A673 (cell line): ENCODE measurements around the gene BID. TPM values are rescaled to one million over a fixed set of nuclear protein-coding genes. Genes with fewer than 3 reads are reported as not detected.

ENCODE experiments used
- BruUV-seq: library from RNA; stranded (reverse); fragments of 400-500 nt; replicated peaks from 2 replicates; lab custom pipeline; 2021; lab: Mats Ljungman, UMichigan
- CTCF ChIA-PET: fragments of 300-600 bp; sonication (Branson Sonifier 250); formaldehyde crosslinking; loops from one replicate; lab custom pipeline; 2022; ENCODE audit warnings: antibody characterized with exemption; lab: Charles Lee
- POLR2A ChIA-PET: fragments of 300-600 bp; sonication (Branson Sonifier 250); formaldehyde crosslinking; loops from one replicate; lab custom pipeline; 2022; ENCODE audit warnings: antibody characterized with exemption; ENCODE audit not compliant: low non-redundant PET; lab: Charles Lee
- DNase-seq: peaks from one replicate; pipeline ENCODE4 v3.0.0-alpha.2; 2015; ENCODE audit warnings: low spot score
- H3K27ac ChIP-seq: fragments of 200-600 bp; sonication (generic); 2 replicates; pipeline ENCODE4 v1.5.1; 2016; ENCODE audit warnings: mixed run types, low read depth, mild to moderate bottlenecking, mixed read lengths, antibody characterized with exemption, low read length; ENCODE audit not compliant: poor library complexity, severe bottlenecking
- H3K27me3 ChIP-seq: fragments of 200-600 bp; sonication (generic); replicated peaks from 2 replicates; pipeline ENCODE4 v1.6.1; 2017; ENCODE audit warnings: mixed run types, low read depth, mild to moderate bottlenecking, mixed read lengths, antibody characterized with exemption, low read length; ENCODE audit not compliant: insufficient read depth, poor library complexity
- H3K36me3 ChIP-seq: fragments of 200-600 bp; sonication (generic); 2 replicates; pipeline ENCODE4 v1.6.1; 2016; ENCODE audit warnings: mixed run types, mild to moderate bottlenecking, mixed read lengths, antibody characterized with exemption, low read length; ENCODE audit not compliant: insufficient read depth, poor library complexity, severe bottlenecking
- H3K4me1 ChIP-seq: fragments of 200-600 bp; sonication (generic); 2 replicates; pipeline ENCODE4 v1.6.1; 2017; ENCODE audit warnings: mixed run types, mild to moderate bottlenecking, mixed read lengths, antibody characterized with exemption, low read length; ENCODE audit not compliant: insufficient read depth, poor library complexity, severe bottlenecking
- H3K4me3 ChIP-seq: fragments of 200-600 bp; sonication (generic); 2 replicates; pipeline ENCODE4 v1.5.1; 2016; ENCODE audit warnings: low read depth, mixed run types, mild to moderate bottlenecking, mixed read lengths, low read length; ENCODE audit not compliant: poor library complexity, severe bottlenecking
- H3K9me3 ChIP-seq: fragments of 200-600 bp; sonication (generic); 2 replicates; pipeline ENCODE4 v1.6.1; 2016; ENCODE audit warnings: mixed run types, low read depth, mild to moderate bottlenecking, mixed read lengths, antibody characterized with exemption, low read length; ENCODE audit not compliant: poor library complexity, severe bottlenecking
- EZH2 ChIP-seq: fragments of 200-600 bp; sonication (generic); IDR thresholded peaks from 2 replicates; pipeline ENCODE4 v1.6.1; 2017; ENCODE audit warnings: borderline replicate concordance, low read depth, mild to moderate bottlenecking, mixed read lengths, antibody characterized with exemption, low read length; ENCODE audit not compliant: poor library complexity, severe bottlenecking
- intact Hi-C: fragments of 100-400 bp; cut with micrococcal nuclease; formaldehyde crosslinking; loops from one replicate; pipeline ENCODE4 v1.10.0; 2022; ENCODE audit not compliant: unreplicated experiment
- total RNA-seq: library from RNA; stranded (reverse); gene quantifications from 2 replicates; pipeline ENCODE4 v1.2.3, GENCODE V29; 2021
- TF ChIP-seq, protein P1 (sequence below): fragments of 300-800, 200-600 bp; sonication (generic); conservative IDR thresholded peaks from 2 replicates; pipeline ENCODE4 v1.5.1; 2017; ENCODE audit warnings: low read depth, mild to moderate bottlenecking, antibody characterized with exemption, low read length, moderate library complexity, mixed read lengths

Gene BID
- total RNA-seq, 1 experiment from 2014 or later, result 74.6 TPM

DNA sequence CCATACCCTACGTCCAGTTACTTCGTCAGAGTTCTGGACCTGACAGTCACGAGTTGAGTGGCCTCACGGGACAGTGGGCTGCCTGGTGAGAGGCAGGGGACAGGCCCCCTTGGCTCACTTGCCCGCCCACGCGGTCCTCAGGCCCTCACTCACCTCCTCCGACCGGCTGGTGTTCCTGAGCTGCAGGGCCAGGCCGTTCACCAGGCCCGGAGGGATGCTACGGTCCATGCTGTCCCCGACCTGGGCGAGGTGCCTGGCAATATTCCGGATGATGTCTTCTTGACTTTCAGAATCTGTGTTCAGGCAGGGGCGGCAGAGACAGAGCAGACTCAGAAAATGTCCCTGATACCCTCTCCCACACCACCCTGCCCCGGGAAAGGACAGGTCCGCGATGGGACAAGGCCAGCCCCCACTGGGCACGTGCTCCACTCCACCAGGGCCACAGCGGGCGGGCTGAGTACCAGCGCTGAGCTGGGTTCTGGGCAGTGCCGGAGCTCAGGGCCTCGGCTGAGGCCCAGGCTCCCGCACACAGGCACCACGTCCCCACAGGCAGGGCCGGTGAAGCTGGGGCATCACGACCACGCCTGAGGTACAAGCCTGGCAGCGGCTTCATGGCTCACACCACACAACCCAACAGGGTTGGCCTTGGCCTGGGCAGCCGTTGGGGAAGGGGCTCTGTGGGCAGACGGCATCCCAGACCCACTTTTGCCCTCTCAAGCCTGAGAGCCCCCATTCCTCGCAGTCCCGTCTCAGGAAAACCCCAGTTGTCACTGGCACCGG lies 34.9 kb downstream of the BID start:
- Histone ChIP-seq H3K27me3 (no peaks in the 10 kb centered on the region), H3K27ac (no peak overlapping the region), H3K4me3 (no peak overlapping the region), H3K36me3 (peaks cover 10% of the 10 kb centered on the region), H3K9me3 (no peaks in the 10 kb centered on the region), H3K4me1 (no peaks in the 10 kb centered on the region)
- no peak for TF ChIP-seq EZH2
- TF ChIP-seq, protein P1, sequence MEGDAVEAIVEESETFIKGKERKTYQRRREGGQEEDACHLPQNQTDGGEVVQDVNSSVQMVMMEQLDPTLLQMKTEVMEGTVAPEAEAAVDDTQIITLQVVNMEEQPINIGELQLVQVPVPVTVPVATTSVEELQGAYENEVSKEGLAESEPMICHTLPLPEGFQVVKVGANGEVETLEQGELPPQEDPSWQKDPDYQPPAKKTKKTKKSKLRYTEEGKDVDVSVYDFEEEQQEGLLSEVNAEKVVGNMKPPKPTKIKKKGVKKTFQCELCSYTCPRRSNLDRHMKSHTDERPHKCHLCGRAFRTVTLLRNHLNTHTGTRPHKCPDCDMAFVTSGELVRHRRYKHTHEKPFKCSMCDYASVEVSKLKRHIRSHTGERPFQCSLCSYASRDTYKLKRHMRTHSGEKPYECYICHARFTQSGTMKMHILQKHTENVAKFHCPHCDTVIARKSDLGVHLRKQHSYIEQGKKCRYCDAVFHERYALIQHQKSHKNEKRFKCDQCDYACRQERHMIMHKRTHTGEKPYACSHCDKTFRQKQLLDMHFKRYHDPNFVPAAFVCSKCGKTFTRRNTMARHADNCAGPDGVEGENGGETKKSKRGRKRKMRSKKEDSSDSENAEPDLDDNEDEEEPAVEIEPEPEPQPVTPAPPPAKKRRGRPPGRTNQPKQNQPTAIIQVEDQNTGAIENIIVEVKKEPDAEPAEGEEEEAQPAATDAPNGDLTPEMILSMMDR, result no peak
- intact Hi-C loops, result no loop called here
- CTCF ChIA-PET, result interaction anchor here (0.6 kb wide), 2 partner anchors 354 to 413 kb away, joined by 4 read pairs; no protein-coding TSS in a partner anchor
- DNase-seq, result no peak
- no TSS peak for BruUV-seq
- POLR2A ChIA-PET, result no interaction called here

DNA sequence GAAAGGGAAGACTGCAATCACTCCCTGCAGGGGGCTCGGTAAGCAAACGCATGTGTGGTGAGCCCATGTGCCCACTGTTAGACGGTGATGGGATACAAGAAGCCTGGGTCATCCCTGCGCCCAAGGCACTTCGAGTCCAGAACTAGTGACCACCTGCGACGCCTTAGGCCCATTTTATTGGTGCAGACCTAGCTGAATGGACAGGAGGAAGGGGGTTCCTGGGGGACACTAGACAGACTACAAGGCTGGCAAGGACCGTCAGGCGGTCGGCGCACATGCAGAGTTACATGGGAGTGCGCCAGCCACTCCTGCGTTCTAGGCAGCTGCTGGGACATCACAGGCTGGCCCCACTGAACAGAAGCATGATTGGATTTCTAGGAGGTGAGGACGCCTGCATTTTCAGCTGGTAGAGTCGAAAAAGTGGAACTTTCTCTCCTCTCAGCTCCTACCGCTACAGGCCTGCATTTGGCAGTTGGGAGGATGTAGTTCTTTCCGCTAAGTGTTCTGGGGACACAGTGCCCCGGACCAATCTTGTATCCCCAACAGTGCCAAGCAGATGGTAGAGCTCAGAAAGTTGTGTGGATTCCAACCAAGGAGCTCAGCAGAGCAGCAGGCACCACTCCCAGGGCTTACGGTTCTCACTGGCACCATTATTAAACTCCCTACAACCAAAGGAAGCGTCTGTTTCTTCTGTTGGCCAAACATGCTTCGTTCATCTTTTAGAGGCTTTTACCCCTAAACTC lies 35.7 kb downstream of the BID start:
- no peaks in the 10 kb centered on the region for H3K9me3 ChIP-seq
- no peak for TF ChIP-seq EZH2
- TF ChIP-seq, protein P1, result no peak
- H3K4me1 ChIP-seq, result no peaks in the 10 kb centered on the region
- DNase-seq, result no peak
- no peak overlapping the region for H3K4me3 ChIP-seq
- H3K27ac ChIP-seq, result no peak overlapping the region
- no peaks in the 10 kb centered on the region for H3K27me3 ChIP-seq
- ChIA-PET POLR2A (no interaction called here), CTCF (interaction anchor here (0.6 kb wide), 1 partner anchor 355 kb away, joined by 4 read pairs; no protein-coding TSS in a partner anchor)
- BruUV-seq, result no TSS peak
- intact Hi-C loops, result no loop called here
- H3K36me3 ChIP-seq, result peaks cover 16% of the 10 kb centered on the region

DNA sequence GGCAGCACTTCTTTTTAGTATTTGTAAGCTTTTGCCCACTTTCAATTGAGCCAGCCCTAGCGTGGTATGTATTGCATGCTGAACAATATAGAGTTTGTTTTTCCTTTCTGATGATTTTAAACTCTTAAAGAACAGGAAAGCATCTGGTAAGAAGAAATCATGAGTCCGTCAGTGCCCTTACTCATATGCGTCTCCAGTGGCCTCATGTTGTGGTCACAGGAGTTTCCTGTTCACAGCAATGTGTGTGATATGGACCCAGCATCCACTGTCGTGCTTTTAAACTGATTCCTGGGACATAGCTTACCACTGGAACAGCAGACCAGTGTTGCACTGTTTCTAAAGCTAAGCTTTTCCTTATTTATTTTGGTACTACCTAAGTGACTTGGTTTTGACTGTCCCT lies 40.1 kb downstream of the BID start:
- H3K27ac ChIP-seq, result no peak overlapping the region
- CTCF ChIA-PET, result no interaction called here
- POLR2A ChIA-PET, result no interaction called here

More for the DNA sequence above, 40.1 kb downstream of the BID start:
- no peak for TF ChIP-seq EZH2
- TF ChIP-seq, protein P1, result no peak
- TSS peak; percentile 46 for BruUV-seq
- no peak for DNase-seq
- Histone ChIP-seq H3K4me1 (peaks cover 11% of the 10 kb centered on the region), H3K36me3 (peaks cover 32% of the 10 kb centered on the region), H3K9me3 (no peaks in the 10 kb centered on the region), H3K27me3 (no peaks in the 10 kb centered on the region), H3K4me3 (no peak overlapping the region)
- intact Hi-C loops, result no loop called here
